ENCODE measurements around the gene RPL5.

Gene RPL5

DNA sequence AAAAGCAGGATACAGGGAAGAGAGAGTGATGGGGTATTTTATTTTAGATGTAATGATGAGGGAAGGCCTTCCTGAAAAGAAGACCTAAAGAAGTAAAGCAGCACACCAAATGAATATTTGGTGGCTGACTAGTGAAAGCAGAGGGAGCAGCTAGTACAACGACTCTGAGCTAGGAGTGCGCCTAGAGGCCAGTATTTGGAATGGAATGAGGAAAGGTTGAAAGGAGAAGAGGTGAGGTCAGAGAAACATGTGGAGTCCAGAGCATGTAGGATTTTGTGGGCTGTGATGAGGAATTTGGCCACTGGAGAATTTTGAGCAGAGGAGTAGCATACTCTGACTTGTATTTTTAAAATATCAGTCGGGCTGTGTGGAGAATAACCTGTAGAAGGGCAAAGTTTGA is 11.8 kb upstream of the RPL5 start:
- no peak for DNase-seq (ENCODE audit: low read depth)

DNA sequence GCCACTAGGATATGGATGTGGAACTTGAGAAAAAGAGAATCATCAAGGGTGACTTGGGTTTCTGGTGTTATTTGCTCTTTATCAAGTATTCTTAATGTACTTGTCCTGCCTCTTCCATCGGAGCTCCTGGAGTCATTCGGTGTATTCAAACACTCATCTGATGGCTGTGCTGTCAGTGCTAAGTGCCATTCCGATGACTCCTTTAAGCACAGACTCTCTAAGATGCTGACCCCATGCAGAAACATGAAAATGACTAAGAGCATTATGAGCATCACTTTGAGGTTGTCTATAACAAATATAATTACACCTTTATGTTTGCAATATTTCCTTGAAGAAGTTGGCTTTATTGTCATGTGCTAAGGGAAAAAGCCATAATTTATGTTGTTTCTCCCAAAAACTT is 11.3 kb upstream of the RPL5 start:
- DNase-seq (ENCODE audit: low read depth) = no peak

- DNase-seq (ENCODE audit: low read depth) = no peak
Observed at GRCh38 chr1:92822879-92823278, 9.0 kb upstream of the RPL5 start.

GRCh38 chr1:92826792-92827191 is 5.0 kb upstream of the RPL5 start:
- no peak for DNase-seq (ENCODE audit: low read depth)

DNA sequence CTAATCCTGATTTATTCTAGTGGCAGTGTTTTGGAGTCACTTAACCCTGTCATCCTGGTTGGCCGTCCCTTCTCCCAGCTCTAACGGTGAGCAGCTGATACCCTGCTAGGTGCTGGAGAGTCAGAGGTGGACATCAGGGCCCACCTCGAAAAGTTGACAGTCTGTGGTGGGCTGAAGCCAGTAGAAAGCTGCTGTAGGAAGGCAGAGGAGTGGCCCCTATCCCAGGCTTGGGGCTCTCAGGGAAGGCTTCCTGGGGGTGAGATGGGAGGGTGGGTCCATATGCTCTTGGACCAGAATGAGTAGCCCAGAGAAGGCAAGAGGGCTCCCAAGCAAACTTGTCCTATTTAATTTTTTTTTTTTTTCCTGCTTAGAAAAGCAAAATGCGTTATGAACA is 475 bp upstream of the RPL5 start:
- DNase-seq (ENCODE audit: low read depth) = no peak

DNA sequence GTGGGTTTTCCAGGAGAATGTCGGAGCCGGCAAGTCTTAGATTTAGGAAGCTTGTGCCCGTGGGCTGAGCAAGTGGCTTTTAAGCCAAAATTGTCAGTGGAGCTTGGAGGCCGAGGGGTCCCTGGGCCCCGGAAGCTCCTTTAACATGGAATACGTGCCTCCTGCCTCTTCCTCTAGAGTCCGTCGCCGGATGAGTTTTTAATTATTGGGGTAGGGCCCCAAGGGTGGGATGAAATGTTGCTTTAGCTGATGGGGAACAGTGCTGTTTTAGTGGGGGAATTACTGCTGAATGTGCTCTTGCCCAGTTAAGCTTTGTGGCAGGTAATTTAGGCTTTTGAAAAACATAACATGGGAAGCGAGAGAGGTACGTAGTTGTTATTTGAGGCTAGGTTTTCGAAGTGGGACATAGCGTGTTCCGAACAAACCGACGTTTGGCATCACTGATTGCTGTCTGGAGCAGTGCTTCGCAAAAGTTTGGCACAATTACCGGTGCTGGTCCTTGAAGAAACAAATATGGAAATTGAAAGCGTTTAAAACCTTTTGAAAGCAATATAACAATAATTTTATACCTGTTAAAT is 786 bp downstream of the RPL5 start:
- no peak for DNase-seq (ENCODE audit: low read depth)

- DNase-seq (ENCODE audit: low read depth) = no peak
Observed at GRCh38 chr1:92833840-92834239, 2.0 kb downstream of the RPL5 start.

DNA sequence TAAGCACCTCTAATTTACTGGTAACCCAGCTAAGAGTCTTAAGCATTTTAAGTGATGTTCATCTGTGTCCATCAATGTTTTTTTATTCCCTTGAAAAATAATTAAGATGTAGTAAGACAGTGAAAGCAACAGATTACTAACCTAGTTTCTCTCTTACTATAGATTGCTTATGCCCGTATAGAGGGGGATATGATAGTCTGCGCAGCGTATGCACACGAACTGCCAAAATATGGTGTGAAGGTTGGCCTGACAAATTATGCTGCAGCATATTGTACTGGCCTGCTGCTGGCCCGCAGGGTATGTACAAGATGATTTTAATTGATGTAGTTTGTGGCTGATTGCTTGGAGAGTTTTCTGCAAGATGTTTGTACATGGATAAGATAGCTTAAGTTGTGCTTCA is 2.8 kb downstream of the RPL5 start:
- DNase-seq (ENCODE audit: low read depth) = no peak

- no peak for DNase-seq (ENCODE audit: low read depth)
Observed at GRCh38 chr1:92837062-92837461, 5.2 kb downstream of the RPL5 start.

- no peak for DNase-seq (ENCODE audit: low read depth)
Observed at GRCh38 chr1:92838519-92838918, 6.7 kb downstream of the RPL5 start.

DNA sequence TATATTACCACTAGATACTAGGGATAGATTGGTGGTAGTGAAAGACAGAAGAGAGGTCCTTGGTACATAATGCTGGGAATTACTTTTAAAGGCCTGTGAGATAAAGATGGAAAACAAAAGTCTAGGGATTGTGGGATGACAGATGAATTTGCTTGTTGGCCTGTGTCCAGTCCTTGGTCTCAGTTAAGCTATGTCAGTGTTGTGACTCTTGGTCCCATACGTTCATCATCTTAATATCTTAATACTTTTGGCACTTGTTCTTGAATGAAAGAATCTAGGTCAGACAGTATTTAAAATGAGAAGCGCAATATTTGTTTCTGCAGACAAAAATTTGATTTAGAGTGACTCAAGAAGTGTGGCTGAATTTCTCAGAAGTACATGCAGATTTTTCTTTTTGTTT is 7.6 kb downstream of the RPL5 start:
- no peak for DNase-seq (ENCODE audit: low read depth)

DNA sequence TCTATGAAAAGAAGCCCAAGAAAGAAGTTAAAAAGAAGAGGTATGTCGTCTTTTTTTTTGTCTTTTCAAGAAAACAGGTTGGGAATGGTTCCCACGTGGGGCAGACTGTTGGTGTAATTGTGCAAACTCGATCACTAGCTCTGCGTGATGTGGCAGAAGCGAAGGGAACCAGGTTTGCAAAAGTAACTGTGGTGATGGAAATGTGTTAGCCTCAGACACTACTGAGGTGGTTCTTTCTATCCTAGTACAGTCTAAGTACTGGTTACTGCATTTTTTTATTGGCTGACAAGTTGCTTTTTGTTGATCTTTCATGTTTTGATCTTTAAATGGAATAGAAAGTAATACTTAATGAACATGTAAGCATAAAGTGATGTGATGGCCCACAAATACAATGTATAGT is 8.8 kb downstream of the RPL5 start:
- no peak for DNase-seq (ENCODE audit: low read depth)

- DNase-seq (ENCODE audit: low read depth) = no peak
Observed at GRCh38 chr1:92842082-92843045, 10.5 kb downstream of the RPL5 start.

DNA sequence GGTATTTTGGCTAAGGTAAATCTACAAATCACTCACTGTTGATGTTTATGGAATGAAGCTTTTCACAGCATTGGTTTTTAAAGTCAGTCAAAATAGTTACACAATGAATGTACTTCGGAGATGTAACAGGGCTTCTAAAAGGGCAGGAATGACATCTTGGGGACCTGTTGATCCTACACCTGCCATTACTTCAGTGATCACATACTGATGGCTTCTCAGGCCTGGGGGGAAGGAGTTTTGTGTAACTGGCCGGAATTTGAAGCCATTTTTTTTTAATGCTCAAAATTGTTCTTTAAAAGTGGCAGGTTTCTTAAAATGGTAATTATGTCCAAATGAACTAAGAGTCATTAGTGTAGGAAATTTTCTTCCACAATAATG is 11.2 kb downstream of the RPL5 start:
- no peak for DNase-seq (ENCODE audit: low read depth)

GRCh38 chr1:92843429-92844352 is 11.9 kb downstream of the RPL5 start:
- no peak for DNase-seq (ENCODE audit: low read depth)

DNA sequence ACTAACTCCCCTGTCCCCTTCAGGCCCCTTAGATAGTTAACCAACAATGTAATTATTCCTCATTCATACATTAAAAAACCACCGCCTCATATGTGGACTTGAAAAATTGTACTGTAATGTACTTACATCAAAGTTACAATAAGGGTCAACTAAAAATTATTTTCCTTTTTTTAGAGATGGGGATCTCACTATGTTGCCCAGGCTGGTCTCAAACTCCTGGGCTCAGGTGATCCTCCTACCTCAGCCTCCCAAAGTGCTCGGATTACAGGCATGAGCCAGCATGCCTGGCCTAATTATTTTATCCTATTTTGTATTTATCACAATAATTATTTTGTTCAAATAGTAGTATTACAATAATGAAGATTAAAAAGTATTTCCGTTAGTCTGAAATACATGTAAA is 12.6 kb downstream of the RPL5 start:
- DNase-seq (ENCODE audit: low read depth) = no peak

- no peak for DNase-seq (ENCODE audit: low read depth)
Observed at GRCh38 chr1:92845908-92846307, 14.1 kb downstream of the RPL5 start.

- no peak for DNase-seq (ENCODE audit: low read depth)
Observed at GRCh38 chr1:92848201-92848600, 16.4 kb downstream of the RPL5 start.

DNA sequence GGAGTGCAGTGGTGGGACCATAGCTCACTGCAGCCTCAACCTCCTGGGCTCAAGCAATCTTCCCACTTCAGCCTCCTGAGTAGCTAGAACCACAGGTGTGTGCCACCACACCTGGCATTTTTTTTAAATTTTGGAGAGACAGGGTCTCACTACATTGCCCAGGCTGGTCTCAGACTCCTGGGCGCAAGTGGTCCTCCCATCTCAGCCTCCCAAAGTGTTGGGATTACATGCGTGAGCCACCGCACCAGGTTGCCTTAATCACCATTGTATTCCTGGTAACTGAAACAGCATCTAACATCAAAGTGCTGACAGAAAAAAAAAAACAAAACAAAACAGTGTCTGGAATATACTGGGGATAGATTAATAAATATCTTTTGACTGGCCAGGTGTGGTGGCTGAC is 18.2 kb downstream of the RPL5 start:
- no peak for DNase-seq (ENCODE audit: low read depth)

DNA sequence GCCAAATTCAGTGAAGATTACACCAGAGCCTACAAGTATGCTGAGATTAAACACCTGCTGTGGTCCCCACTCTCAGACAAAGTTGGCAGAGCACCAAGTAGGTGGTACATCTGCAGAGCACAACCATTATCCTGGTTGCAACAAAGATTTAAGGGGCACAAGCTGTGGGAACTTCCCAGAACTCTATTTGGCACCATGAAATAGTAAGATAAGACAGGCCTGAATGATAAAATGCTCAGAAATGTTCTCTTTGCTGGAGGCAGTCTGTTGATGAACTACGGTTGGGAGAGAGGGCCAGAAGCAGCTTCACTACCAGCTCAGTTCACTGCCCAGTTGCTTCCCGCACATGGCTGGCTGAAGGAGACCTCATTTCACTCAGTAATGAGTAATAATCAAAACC is 19.9 kb downstream of the RPL5 start:
- DNase-seq (ENCODE audit: low read depth) = no peak

GRCh38 chr1:92853299-92853698 is 21.5 kb downstream of the RPL5 start:
- DNase-seq (ENCODE audit: low read depth) = no peak

- DNase-seq (ENCODE audit: low read depth) = no peak
Observed at GRCh38 chr1:92854101-92854785, 22.4 kb downstream of the RPL5 start.

Data from stimulated activated CD8-positive, alpha-beta memory T cell treated with anti-CD3 and anti-CD28 coated beads, Interleukin-4, amount 100 ng/mL, for 24 hours (primary cell).